ENCODE data around the gene ICAM5. TPM values are rescaled to one million over a fixed set of nuclear protein-coding genes. Genes with fewer than 3 reads are reported as not detected.

ICAM5 gene
- total and polyA plus RNA-seq, 5 donors from 2014 or later: 0.20 TPM; not detected in 4

DNA sequence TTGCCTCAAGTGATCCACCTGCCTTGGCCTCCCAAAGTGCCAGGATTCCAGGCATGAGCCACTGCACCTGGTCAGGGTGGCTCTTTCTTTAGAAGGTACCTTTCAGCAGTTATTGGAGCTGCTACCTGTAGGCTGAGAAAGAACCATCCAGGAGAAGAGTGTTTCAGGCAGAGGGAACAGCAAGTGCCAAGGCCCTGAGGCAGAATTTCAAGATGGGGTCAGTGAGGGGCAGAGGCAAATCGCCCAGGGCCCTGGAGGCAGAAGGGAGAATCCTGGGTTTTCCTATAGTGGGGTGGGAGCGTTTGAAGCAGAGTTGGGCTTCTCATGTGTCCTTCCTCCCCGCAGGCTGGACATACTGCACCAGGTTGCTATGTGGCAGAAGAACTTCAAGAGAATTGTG is 35.5 kb upstream of the ICAM5 start:
- Mint-ChIP-seq H3K4me3 (peak overlapping the region in 3 of 4 donors; percentile 22 to 97 (median 54)), H3K27ac (peak overlapping the region in 1 of 3 donors; percentile 85), H3K36me3 (peaks cover 26% of the 10 kb centered on the region), H3K4me1 (peaks cover 3 to 43% (median 23%) of the 10 kb centered on the region in 4 donors), H3K9me3 (peaks cover 0 to 1% (median 0%) of the 10 kb centered on the region in 7 donors), H3K27me3 (no peaks in the 10 kb centered on the region)
- H3K36me3 ChIP-seq (ENCODE audit: control insufficient read depth, insufficient read depth, low read length): peaks cover 35% of the 10 kb centered on the region
- DNase-seq (no peak), ATAC-seq (ENCODE audit: low read depth in 2 of 2) (no peak)
- no peak overlapping the region for H3K27ac ChIP-seq (ENCODE audit: insufficient read depth, low read length, poor library complexity, severe bottlenecking)
- H3K4me1 ChIP-seq (ENCODE audit: control insufficient read depth, insufficient read depth, low read length, poor library complexity, severe bottlenecking): peaks cover 23% of the 10 kb centered on the region
- H3K9me3 ChIP-seq (ENCODE audit: control insufficient read depth in 2 of 2, low read length in 2 of 2): no peaks in the 10 kb centered on the region
- H3K27me3 ChIP-seq (ENCODE audit: control insufficient read depth, insufficient read depth, low read length): no peaks in the 10 kb centered on the region
- no peak overlapping the region for H3K4me3 ChIP-seq (ENCODE audit: low read depth, low read length)

DNA sequence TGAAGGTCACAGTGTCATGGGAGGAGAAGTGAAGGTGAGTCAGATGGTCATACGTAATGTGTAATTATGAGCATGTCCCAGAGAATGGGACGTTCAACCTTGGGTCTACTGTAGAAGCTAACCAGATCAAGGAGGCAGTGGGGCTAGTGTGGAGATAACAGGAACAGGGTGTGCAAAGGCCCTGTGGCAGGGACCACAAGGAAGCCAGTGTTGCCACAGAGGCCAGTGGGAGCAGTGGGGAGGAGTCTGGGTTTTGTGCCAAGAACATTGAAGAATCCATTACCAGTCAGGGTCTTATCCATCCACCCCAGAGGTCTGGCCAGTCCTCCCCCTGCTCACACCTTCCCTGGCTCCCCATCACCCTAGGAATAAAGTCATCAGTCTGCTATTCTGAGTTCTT is 34.4 kb upstream of the ICAM5 start:
- peak overlapping the region in 1 of 3 donors; percentile 53 for H3K27ac Mint-ChIP-seq
- peaks cover 35% of the 10 kb centered on the region for H3K36me3 ChIP-seq (ENCODE audit: control insufficient read depth, insufficient read depth, low read length)
- H3K27me3 Mint-ChIP-seq: no peaks in the 10 kb centered on the region
- H3K4me3 ChIP-seq (ENCODE audit: low read depth, low read length): no peak overlapping the region
- DNase-seq: no peak
- peaks cover 31% of the 10 kb centered on the region for H3K36me3 Mint-ChIP-seq
- peaks cover 0 to 1% (median 0%) of the 10 kb centered on the region in 7 donors for H3K9me3 Mint-ChIP-seq
- peaks cover 29% of the 10 kb centered on the region for H3K4me1 ChIP-seq (ENCODE audit: control insufficient read depth, insufficient read depth, low read length, poor library complexity, severe bottlenecking)
- H3K27me3 ChIP-seq (ENCODE audit: control insufficient read depth, insufficient read depth, low read length): no peaks in the 10 kb centered on the region
- no peaks in the 10 kb centered on the region for H3K9me3 ChIP-seq (ENCODE audit: control insufficient read depth in 2 of 2, low read length in 2 of 2)
- H3K27ac ChIP-seq (ENCODE audit: insufficient read depth, low read length, poor library complexity, severe bottlenecking): no peak overlapping the region
- H3K4me1 Mint-ChIP-seq: peaks cover 5 to 47% (median 26%) of the 10 kb centered on the region in 4 donors
- H3K4me3 Mint-ChIP-seq: peak overlapping the region in 3 of 4 donors; percentile 54 to 97 (median 76)
- ATAC-seq (ENCODE audit: low read depth in 2 of 2): no peak

DNA sequence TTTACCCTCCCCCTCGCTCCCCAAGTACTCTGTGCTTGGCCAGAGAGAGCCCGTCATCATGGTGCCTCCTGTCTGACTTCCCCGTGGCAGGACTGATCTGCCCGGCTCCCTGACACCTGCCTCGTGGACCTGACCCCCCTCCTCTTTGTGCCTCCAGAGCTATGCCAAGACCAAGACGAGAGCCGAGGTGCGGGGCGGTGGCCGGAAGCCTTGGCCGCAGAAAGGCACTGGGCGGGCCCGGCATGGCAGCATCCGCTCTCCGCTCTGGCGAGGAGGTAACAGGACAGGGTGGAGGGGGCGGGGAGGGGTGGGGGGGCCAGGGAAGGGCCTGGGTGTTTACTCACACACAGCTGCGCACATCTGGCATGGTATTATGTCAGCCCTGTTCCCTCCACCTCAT is 33.2 kb upstream of the ICAM5 start:
- Histone ChIP-seq H3K4me1 (ENCODE audit: control insufficient read depth, insufficient read depth, low read length, poor library complexity, severe bottlenecking) (peaks cover 35% of the 10 kb centered on the region), H3K9me3 (ENCODE audit: control insufficient read depth in 2 of 2, low read length in 2 of 2) (no peaks in the 10 kb centered on the region), H3K27me3 (ENCODE audit: control insufficient read depth, insufficient read depth, low read length) (no peaks in the 10 kb centered on the region), H3K36me3 (ENCODE audit: control insufficient read depth, insufficient read depth, low read length) (peaks cover 35% of the 10 kb centered on the region), H3K27ac (ENCODE audit: insufficient read depth, low read length, poor library complexity, severe bottlenecking) (no peak overlapping the region), H3K4me3 (ENCODE audit: low read depth, low read length) (no peak overlapping the region)
- Mint-ChIP-seq H3K27ac (no peak overlapping the region), H3K36me3 (peaks cover 31% of the 10 kb centered on the region), H3K4me1 (peaks cover 5 to 44% (median 26%) of the 10 kb centered on the region in 4 donors), H3K4me3 (peak overlapping the region in 1 of 4 donors; percentile 86), H3K27me3 (no peaks in the 10 kb centered on the region), H3K9me3 (peaks cover 0 to 1% (median 0%) of the 10 kb centered on the region in 7 donors)
- DNase-seq (no peak), ATAC-seq (ENCODE audit: low read depth in 2 of 2) (no peak)

DNA sequence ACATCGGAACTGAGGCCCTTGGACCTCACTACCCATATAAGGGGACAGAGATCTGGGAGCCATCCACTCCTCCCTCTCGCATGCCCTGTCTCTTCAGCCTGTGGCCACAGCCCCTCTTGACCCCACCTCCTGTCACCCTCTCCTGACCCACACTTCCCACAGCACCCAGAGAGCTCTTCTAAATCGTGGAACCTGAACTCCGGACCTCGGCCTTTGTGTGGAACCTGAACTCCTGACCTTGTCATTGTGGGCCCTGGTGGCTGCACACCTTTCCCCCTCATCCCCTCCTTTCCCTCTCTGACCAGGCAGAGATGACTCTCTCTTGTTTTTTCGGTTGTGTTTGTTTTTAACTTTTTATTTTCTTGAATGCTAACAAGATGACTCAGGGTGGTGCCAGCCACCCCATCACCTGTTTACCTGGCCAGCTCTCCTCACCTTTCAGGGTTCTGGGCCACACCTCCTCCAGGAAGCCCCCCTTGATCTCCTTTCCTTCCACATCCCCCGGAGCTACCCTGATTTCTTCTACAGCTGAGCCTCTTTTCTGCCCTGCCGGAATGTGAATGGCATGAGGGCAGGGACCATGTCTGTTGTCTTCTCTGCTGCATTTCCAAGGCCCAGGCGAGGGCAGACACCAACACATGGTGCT is 32.7 kb upstream of the ICAM5 start:
- Mint-ChIP-seq H3K27ac (peak overlapping the region in 2 of 3 donors; percentile 6 to 54), H3K36me3 (peaks cover 27% of the 10 kb centered on the region), H3K4me3 (peak overlapping the region in 3 of 4 donors; percentile 38 to 86 (median 78)), H3K4me1 (peaks cover 2 to 39% (median 22%) of the 10 kb centered on the region in 4 donors), H3K9me3 (peaks cover 0 to 1% (median 0%) of the 10 kb centered on the region in 7 donors), H3K27me3 (no peaks in the 10 kb centered on the region)
- H3K27ac ChIP-seq (ENCODE audit: insufficient read depth, low read length, poor library complexity, severe bottlenecking): no peak overlapping the region
- no peak overlapping the region for H3K4me3 ChIP-seq (ENCODE audit: low read depth, low read length)
- no peak for DNase-seq
- H3K27me3 ChIP-seq (ENCODE audit: control insufficient read depth, insufficient read depth, low read length): no peaks in the 10 kb centered on the region
- no peak for ATAC-seq (ENCODE audit: low read depth in 2 of 2)
- H3K36me3 ChIP-seq (ENCODE audit: control insufficient read depth, insufficient read depth, low read length): peaks cover 35% of the 10 kb centered on the region
- peaks cover 33% of the 10 kb centered on the region for H3K4me1 ChIP-seq (ENCODE audit: control insufficient read depth, insufficient read depth, low read length, poor library complexity, severe bottlenecking)
- H3K9me3 ChIP-seq (ENCODE audit: control insufficient read depth in 2 of 2, low read length in 2 of 2): no peaks in the 10 kb centered on the region

DNA sequence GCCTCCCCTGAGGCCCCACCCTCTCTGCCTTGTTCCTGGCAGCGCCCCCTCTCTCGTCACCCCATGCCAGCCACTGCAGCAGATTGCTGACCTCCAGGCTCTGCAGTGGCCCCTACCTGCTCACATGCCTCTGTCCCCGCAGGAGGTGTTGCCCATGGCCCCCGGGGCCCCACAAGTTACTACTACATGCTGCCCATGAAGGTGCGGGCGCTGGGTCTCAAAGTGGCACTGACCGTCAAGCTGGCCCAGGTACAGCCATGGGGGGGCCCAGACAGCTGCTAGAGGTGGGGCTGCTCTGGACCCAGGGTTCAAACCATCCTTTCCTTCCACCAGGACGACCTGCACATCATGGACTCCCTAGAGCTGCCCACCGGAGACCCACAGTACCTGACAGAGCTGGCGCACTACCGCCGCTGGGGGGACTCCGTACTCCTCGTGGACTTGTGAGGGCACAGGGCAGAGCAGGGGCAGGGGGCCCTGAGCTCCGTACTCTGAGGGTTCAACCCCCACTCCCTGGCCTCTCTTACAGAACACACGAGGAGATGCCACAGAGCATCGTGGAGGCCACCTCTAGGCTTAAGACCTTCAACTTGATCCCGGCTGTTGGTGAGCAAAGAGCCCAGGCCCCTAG is 31.6 kb upstream of the ICAM5 start:
- peaks cover 27% of the 10 kb centered on the region for H3K36me3 Mint-ChIP-seq
- no peaks in the 10 kb centered on the region for H3K27me3 ChIP-seq (ENCODE audit: control insufficient read depth, insufficient read depth, low read length)
- peak overlapping the region in 1 of 3 donors; percentile 60 for H3K27ac Mint-ChIP-seq
- no peak for ATAC-seq (ENCODE audit: low read depth in 2 of 2)
- H3K4me3 Mint-ChIP-seq: peak overlapping the region in 1 of 4 donors; percentile 86
- no peak overlapping the region for H3K27ac ChIP-seq (ENCODE audit: insufficient read depth, low read length, poor library complexity, severe bottlenecking)
- no peak overlapping the region for H3K4me3 ChIP-seq (ENCODE audit: low read depth, low read length)
- peaks cover 35% of the 10 kb centered on the region for H3K36me3 ChIP-seq (ENCODE audit: control insufficient read depth, insufficient read depth, low read length)
- no peaks in the 10 kb centered on the region for H3K27me3 Mint-ChIP-seq
- no peaks in the 10 kb centered on the region for H3K9me3 ChIP-seq (ENCODE audit: control insufficient read depth in 2 of 2, low read length in 2 of 2)
- H3K4me1 ChIP-seq (ENCODE audit: control insufficient read depth, insufficient read depth, low read length, poor library complexity, severe bottlenecking): peaks cover 24% of the 10 kb centered on the region
- no peak for DNase-seq
- H3K4me1 Mint-ChIP-seq: peaks cover 2 to 33% (median 18%) of the 10 kb centered on the region in 4 donors
- peaks cover 0 to 1% (median 0%) of the 10 kb centered on the region in 7 donors for H3K9me3 Mint-ChIP-seq

DNA sequence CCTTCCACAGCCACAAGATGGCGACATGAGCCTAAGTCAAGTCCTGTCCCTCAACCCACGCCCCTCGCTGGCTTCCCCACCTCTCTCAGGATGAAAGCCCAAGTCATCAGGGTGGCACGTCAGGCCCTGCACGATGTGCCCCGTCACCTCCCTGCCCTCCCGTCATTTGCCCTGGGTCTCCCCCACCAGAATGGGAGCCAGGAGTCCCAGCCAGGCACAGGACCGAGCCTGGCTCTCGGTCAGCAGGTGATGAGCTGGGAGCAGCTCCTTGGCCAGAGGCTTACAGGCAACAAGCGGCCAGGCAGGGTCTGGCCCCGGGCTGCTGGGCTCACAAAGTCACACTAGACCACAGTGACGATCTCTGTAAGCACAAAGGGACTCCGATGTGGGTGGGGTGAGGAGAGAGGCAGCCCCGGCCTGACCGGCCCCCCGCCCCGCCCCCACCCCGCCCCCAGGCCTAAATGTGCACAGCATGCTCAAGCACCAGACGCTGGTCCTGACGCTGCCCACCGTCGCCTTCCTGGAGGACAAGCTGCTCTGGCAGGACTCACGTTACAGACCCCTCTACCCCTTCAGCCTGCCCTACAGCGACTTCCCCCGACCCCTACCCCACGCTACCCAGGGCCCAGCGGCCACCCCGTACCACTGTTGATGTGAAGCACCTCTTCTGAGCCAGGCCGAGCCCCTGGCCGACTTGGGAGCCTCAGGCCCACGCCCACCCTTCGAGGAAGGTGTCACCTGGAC is 30.4 kb upstream of the ICAM5 start:
- Mint-ChIP-seq H3K27me3 (no peaks in the 10 kb centered on the region), H3K4me1 (peaks cover 2 to 33% (median 15%) of the 10 kb centered on the region in 4 donors), H3K27ac (no peak overlapping the region), H3K9me3 (peaks cover 0 to 1% (median 0%) of the 10 kb centered on the region in 7 donors), H3K4me3 (peak overlapping the region; percentile 66 to 94 (median 84)), H3K36me3 (peaks cover 27% of the 10 kb centered on the region)
- no peak overlapping the region for H3K4me3 ChIP-seq (ENCODE audit: low read depth, low read length)
- no peaks in the 10 kb centered on the region for H3K9me3 ChIP-seq (ENCODE audit: control insufficient read depth in 2 of 2, low read length in 2 of 2)
- DNase-seq: peak; percentile 82 to 95 (median 87)
- ATAC-seq (ENCODE audit: low read depth in 2 of 2): peak; percentile 74 to 77
- H3K4me1 ChIP-seq (ENCODE audit: control insufficient read depth, insufficient read depth, low read length, poor library complexity, severe bottlenecking): peaks cover 24% of the 10 kb centered on the region
- peaks cover 32% of the 10 kb centered on the region for H3K36me3 ChIP-seq (ENCODE audit: control insufficient read depth, insufficient read depth, low read length)
- H3K27ac ChIP-seq (ENCODE audit: insufficient read depth, low read length, poor library complexity, severe bottlenecking): peak overlapping the region; percentile 76
- H3K27me3 ChIP-seq (ENCODE audit: control insufficient read depth, insufficient read depth, low read length): no peaks in the 10 kb centered on the region

DNA sequence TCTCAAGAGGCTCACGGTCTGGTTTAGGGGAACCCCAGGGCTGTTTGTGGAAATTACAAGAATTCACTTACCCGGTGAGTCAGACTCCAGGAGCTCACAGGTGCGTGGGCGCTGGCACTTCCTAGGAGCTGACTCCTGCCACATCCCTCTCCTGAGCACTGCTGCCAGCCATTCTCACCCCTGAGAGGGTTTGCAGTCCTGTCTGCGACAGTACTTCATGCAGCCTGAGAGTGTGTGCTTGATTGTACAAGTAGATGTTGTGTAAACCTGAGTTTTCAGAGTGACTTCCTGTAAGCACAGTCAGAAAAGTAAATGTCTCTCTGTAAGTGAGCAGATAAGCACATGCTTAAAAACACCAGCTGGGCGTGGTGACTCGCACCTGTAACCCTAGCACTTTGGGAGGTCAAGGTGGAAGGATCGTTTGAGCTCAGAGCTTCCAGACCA is 29.6 kb upstream of the ICAM5 start:
- H3K4me1 ChIP-seq (ENCODE audit: control insufficient read depth, insufficient read depth, low read length, poor library complexity, severe bottlenecking): peaks cover 24% of the 10 kb centered on the region
- peaks cover 26% of the 10 kb centered on the region for H3K36me3 ChIP-seq (ENCODE audit: control insufficient read depth, insufficient read depth, low read length)
- ATAC-seq (ENCODE audit: low read depth in 2 of 2) (peak; percentile 62 to 67), DNase-seq (peak; percentile 18 to 82 (median 22))
- peak overlapping the region; percentile 43 for H3K4me3 ChIP-seq (ENCODE audit: low read depth, low read length)
- Mint-ChIP-seq H3K27ac (peak overlapping the region; percentile 83 to 93 (median 88)), H3K27me3 (no peaks in the 10 kb centered on the region), H3K4me1 (peaks cover 2 to 32% (median 14%) of the 10 kb centered on the region in 4 donors), H3K9me3 (peaks cover 0 to 1% (median 0%) of the 10 kb centered on the region in 7 donors), H3K4me3 (peak overlapping the region; percentile 82 to 94 (median 82)), H3K36me3 (peaks cover 25% of the 10 kb centered on the region)
- H3K9me3 ChIP-seq (ENCODE audit: control insufficient read depth in 2 of 2, low read length in 2 of 2): no peaks in the 10 kb centered on the region
- no peaks in the 10 kb centered on the region for H3K27me3 ChIP-seq (ENCODE audit: control insufficient read depth, insufficient read depth, low read length)
- H3K27ac ChIP-seq (ENCODE audit: insufficient read depth, low read length, poor library complexity, severe bottlenecking): peak overlapping the region; percentile 76

All from CD4-positive, CD25-positive, alpha-beta regulatory T cell (primary cell).